ENCODE data around the gene SEPTIN7. TPM values are rescaled to one million over a fixed set of nuclear protein-coding genes. Genes with fewer than 3 reads are reported as not detected.

The SEPTIN7 gene
- total and polyA plus RNA-seq, 9 of the 15 experiments (the other 6 are each of a cell fraction or from before 2014, with no cell fraction given), result 95.0 to 268 (median 163) TPM

GRCh38 chr7:35801392-35802101 lies 690 bp downstream of the SEPTIN7 start (continued):
- TF ChIP-seq ARID1B (IDR thresholded peaks at IDR 0.05), result 0 out of 2 replicates have a peak, but pooled peaks have one; percentile 42
- no peak for TF ChIP-seq NFXL1 (CRISPR knock-in tag; IDR thresholded peaks at IDR 0.05)
- no peak for TF ChIP-seq MYNN (IDR thresholded peaks at IDR 0.05)
- TF ChIP-seq MYNN (CRISPR knock-in tag; IDR thresholded peaks at IDR 0.05), result no peak
- TF ChIP-seq RCOR1 (IDR thresholded peaks at IDR 0.05; ENCODE audit: borderline replicate concordance in 1 of 2, low read depth in 2 of 2, low read length in 2 of 2), result 0 out of 4 replicates have a peak, but pooled peaks of 1 of the 2 experiments have one; percentile 8
- no peak for TF ChIP-seq ZNF583 (CRISPR knock-in tag; IDR thresholded peaks at IDR 0.05)
- TF ChIP-seq, protein P1, sequence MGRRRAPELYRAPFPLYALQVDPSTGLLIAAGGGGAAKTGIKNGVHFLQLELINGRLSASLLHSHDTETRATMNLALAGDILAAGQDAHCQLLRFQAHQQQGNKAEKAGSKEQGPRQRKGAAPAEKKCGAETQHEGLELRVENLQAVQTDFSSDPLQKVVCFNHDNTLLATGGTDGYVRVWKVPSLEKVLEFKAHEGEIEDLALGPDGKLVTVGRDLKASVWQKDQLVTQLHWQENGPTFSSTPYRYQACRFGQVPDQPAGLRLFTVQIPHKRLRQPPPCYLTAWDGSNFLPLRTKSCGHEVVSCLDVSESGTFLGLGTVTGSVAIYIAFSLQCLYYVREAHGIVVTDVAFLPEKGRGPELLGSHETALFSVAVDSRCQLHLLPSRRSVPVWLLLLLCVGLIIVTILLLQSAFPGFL (CRISPR knock-in tag; IDR thresholded peaks at IDR 0.05), result no peak
- no peak for TF ChIP-seq HDAC3 (IDR thresholded peaks at IDR 0.05; ENCODE audit: borderline replicate concordance, partially characterized antibody)
- TF ChIP-seq, protein P2, sequence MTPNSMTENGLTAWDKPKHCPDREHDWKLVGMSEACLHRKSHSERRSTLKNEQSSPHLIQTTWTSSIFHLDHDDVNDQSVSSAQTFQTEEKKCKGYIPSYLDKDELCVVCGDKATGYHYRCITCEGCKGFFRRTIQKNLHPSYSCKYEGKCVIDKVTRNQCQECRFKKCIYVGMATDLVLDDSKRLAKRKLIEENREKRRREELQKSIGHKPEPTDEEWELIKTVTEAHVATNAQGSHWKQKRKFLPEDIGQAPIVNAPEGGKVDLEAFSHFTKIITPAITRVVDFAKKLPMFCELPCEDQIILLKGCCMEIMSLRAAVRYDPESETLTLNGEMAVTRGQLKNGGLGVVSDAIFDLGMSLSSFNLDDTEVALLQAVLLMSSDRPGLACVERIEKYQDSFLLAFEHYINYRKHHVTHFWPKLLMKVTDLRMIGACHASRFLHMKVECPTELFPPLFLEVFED (CRISPR knock-in tag; conservative IDR thresholded peaks at IDR 0.05), result no peak; the same call in 1 of the 2 replicates
- no peak for TF ChIP-seq PML (IDR thresholded peaks at IDR 0.05; ENCODE audit: low read length)
- no peak for TF ChIP-seq NFIC (IDR thresholded peaks at IDR 0.05)
- no peak for TF ChIP-seq IRF9 (tag; IDR thresholded peaks at IDR 0.05)
- TF ChIP-seq ZNF764 (CRISPR knock-in tag; IDR thresholded peaks at IDR 0.05; ENCODE audit: low read depth), result no peak
- TF ChIP-seq, protein P3, sequence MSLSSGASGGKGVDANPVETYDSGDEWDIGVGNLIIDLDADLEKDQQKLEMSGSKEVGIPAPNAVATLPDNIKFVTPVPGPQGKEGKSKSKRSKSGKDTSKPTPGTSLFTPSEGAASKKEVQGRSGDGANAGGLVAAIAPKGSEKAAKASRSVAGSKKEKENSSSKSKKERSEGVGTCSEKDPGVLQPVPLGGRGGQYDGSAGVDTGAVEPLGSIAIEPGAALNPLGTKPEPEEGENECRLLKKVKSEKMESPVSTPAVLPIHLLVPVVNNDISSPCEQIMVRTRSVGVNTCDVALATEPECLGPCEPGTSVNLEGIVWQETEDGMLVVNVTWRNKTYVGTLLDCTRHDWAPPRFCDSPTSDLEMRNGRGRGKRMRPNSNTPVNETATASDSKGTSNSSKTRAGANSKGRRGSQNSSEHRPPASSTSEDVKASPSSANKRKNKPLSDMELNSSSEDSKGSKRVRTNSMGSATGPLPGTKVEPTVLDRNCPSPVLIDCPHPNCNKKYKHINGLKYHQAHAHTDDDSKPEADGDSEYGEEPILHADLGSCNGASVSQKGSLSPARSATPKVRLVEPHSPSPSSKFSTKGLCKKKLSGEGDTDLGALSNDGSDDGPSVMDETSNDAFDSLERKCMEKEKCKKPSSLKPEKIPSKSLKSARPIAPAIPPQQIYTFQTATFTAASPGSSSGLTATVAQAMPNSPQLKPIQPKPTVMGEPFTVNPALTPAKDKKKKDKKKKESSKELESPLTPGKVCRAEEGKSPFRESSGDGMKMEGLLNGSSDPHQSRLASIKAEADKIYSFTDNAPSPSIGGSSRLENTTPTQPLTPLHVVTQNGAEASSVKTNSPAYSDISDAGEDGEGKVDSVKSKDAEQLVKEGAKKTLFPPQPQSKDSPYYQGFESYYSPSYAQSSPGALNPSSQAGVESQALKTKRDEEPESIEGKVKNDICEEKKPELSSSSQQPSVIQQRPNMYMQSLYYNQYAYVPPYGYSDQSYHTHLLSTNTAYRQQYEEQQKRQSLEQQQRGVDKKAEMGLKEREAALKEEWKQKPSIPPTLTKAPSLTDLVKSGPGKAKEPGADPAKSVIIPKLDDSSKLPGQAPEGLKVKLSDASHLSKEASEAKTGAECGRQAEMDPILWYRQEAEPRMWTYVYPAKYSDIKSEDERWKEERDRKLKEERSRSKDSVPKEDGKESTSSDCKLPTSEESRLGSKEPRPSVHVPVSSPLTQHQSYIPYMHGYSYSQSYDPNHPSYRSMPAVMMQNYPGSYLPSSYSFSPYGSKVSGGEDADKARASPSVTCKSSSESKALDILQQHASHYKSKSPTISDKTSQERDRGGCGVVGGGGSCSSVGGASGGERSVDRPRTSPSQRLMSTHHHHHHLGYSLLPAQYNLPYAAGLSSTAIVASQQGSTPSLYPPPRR (CRISPR knock-in tag; IDR thresholded peaks at IDR 0.05; ENCODE audit: borderline replicate concordance), result no peak
- no peak for TF ChIP-seq KLF6 (CRISPR knock-in tag; IDR thresholded peaks at IDR 0.05; ENCODE audit: borderline replicate concordance)
- no peak for TF ChIP-seq POLR2B (IDR thresholded peaks at IDR 0.05; ENCODE audit: low read depth, partially characterized antibody)
- TF ChIP-seq, protein P4, sequence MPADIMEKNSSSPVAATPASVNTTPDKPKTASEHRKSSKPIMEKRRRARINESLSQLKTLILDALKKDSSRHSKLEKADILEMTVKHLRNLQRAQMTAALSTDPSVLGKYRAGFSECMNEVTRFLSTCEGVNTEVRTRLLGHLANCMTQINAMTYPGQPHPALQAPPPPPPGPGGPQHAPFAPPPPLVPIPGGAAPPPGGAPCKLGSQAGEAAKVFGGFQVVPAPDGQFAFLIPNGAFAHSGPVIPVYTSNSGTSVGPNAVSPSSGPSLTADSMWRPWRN (IDR thresholded peaks at IDR 0.05; ENCODE audit: low read depth), result no peak; the same call in 1 of the 2 replicates

Measured in K562 (cell line).